Esophagus (tissue), 2 donors: ENCODE data around the gene HES1. TPM values are rescaled to one million over a fixed set of nuclear protein-coding genes. Genes with fewer than 3 reads are reported as not detected.

ENCODE experiments used
- H3K27ac ChIP-seq, 2 donors: one replicate each; pipeline ENCODE4 v1.5.1; 2013; ENCODE audit warnings: low read depth in 2 of 2, mild to moderate bottlenecking in 2 of 2, inconsistent platforms in 1 of 2, low read length in 1 of 2, moderate library complexity in 1 of 2
- H3K27me3 ChIP-seq, 2 donors: one replicate each; pipeline ENCODE4 v1.6.1; 2013; ENCODE audit warnings: low read length in 2 of 2, control low read depth in 1 of 2, mild to moderate bottlenecking in 1 of 2; ENCODE audit not compliant: insufficient read depth in 2 of 2, control insufficient read depth in 1 of 2
- H3K36me3 ChIP-seq, 2 donors: one replicate each; pipeline ENCODE4 v1.6.1; 2013; ENCODE audit warnings: low read length in 1 of 2; ENCODE audit not compliant: control insufficient read depth in 2 of 2, insufficient read depth in 2 of 2
- H3K4me1 ChIP-seq, 2 donors: one replicate each; pipeline ENCODE4 v1.6.1; 2013; ENCODE audit warnings: low read length in 1 of 2; ENCODE audit not compliant: control insufficient read depth in 2 of 2, insufficient read depth in 2 of 2
- H3K4me3 ChIP-seq, 2 donors: one replicate each; pipeline ENCODE4 v1.5.1; 2013; ENCODE audit warnings: low read length in 2 of 2, mild to moderate bottlenecking in 2 of 2, low read depth in 1 of 2, moderate library complexity in 1 of 2
- H3K9me3 ChIP-seq, 2 donors: one replicate each; pipeline ENCODE4 v1.6.1; 2013; ENCODE audit warnings: mild to moderate bottlenecking in 2 of 2, low read depth in 1 of 2, low read length in 1 of 2, moderate library complexity in 1 of 2; ENCODE audit not compliant: control insufficient read depth in 2 of 2, insufficient read depth in 1 of 2
- WGBS, 2 donors: extraction: QIAGEN DNeasy Blood & Tissue Kit; methylation state at CpG; one replicate each; pipeline ENCODE4 v1.1.7; 2013; 5-methylcytosine and 5-hydroxymethylcytosine counted together
- polyA plus RNA-seq, 2 donors: library from polyadenylated mRNA; stranded (reverse); fragments of 200-250 nt; gene quantifications; one replicate each; pipeline ENCODE4 v1.2.3, GENCODE V29; 2013
- donor health status: healthy with polysubstance abuse.
- donor health status: Bipolar disorder and iron deficiency.

HES1 gene
- polyA plus RNA-seq, 2 donors = 68.9 to 78.3 TPM

GRCh38 chr3:194184801-194185200 lies 48.9 kb downstream of the HES1 start:
- H3K9me3 ChIP-seq = no peaks in the 10 kb centered on the region
- H3K4me3 ChIP-seq = no peak overlapping the region
- H3K36me3 ChIP-seq = no peaks in the 10 kb centered on the region
- no peaks in the 10 kb centered on the region for H3K27me3 ChIP-seq
- 88 to 91% methylated on average over 1 of the region's 1 CpG for WGBS, 2 donors
- H3K27ac ChIP-seq = peak overlapping the region; percentile 35 to 40
- peaks cover 0 to 3% of the 10 kb centered on the region in 2 donors for H3K4me1 ChIP-seq

- 80 to 82% methylated on average over 9 of the region's 9 CpGs for WGBS, 2 donors
- H3K36me3 ChIP-seq = no peaks in the 10 kb centered on the region
- H3K27ac ChIP-seq = no peak overlapping the region
- H3K9me3 ChIP-seq = no peaks in the 10 kb centered on the region
- peaks cover 0 to 3% of the 10 kb centered on the region in 2 donors for H3K4me1 ChIP-seq
- no peaks in the 10 kb centered on the region for H3K27me3 ChIP-seq
- no peak overlapping the region for H3K4me3 ChIP-seq
Measured at GRCh38 chr3:194185221-194185620, 49.3 kb downstream of the HES1 start.

- Histone ChIP-seq H3K27ac (peak overlapping the region; percentile 4 to 62), H3K27me3 (no peaks in the 10 kb centered on the region), H3K36me3 (no peaks in the 10 kb centered on the region), H3K9me3 (no peaks in the 10 kb centered on the region), H3K4me1 (peaks cover 0 to 3% of the 10 kb centered on the region in 2 donors), H3K4me3 (no peak overlapping the region)
- 68 to 71% methylated on average over 7 of the region's 7 CpGs for WGBS, 2 donors
Measured at GRCh38 chr3:194187233-194187944, 51.4 kb downstream of the HES1 start.

Other genes with a start within 250 kb of the HES1 start
- under 1 TPM in 1 of 2 donors, not detected in 1; 0.02 TPM for gene CPN2, start 215.2 kb downstream of the HES1 start, polyA plus RNA-seq
- gene LRRC15, start 233.6 kb downstream of the HES1 start, polyA plus RNA-seq = under 1 TPM; 0.02 to 0.04 TPM